Measurements from ENCODE around the gene P2RX4. TPM values are rescaled to one million over a fixed set of nuclear protein-coding genes. Genes with fewer than 3 reads are reported as not detected.

P2RX4 gene
- total and polyA plus RNA-seq, 9 of the 15 experiments (the other 6 are each of a cell fraction or from before 2014, with no cell fraction given): 6.6 to 21.5 (median 11.7) TPM

- TF ChIP-seq JUND (IDR thresholded peaks at IDR 0.05; ENCODE audit: borderline replicate concordance, low read depth, low read length): peak; percentile 51; the same call in 1 of the 2 replicates
- TF ChIP-seq JUND (tag; IDR thresholded peaks at IDR 0.05; ENCODE audit: borderline replicate concordance, low read depth, low read length): no peak
- no peak for TF ChIP-seq POLR3G (IDR thresholded peaks at IDR 0.05; ENCODE audit: extremely low read depth, insufficient read length, insufficient replicate concordance)
- peak; percentile 43 for TF ChIP-seq PRDM10 (IDR thresholded peaks at IDR 0.05; ENCODE audit: partially characterized antibody)
- TF ChIP-seq BCLAF1 (IDR thresholded peaks at IDR 0.05; ENCODE audit: borderline replicate concordance in 1 of 2, control insufficient read depth in 1 of 2, low read depth in 2 of 2, low read length in 1 of 2): no peak
- TF ChIP-seq BDP1 (IDR thresholded peaks at IDR 0.05; ENCODE audit: insufficient read depth, insufficient read length): no peak
- no peak for TF ChIP-seq ZNF232 (CRISPR knock-in tag; IDR thresholded peaks at IDR 0.05)
- no peak for TF ChIP-seq VEZF1 (CRISPR knock-in tag; IDR thresholded peaks at IDR 0.05)
- TF ChIP-seq DEAF1 (CRISPR knock-in tag; IDR thresholded peaks at IDR 0.05): no peak
- no peak for TF ChIP-seq ZNF707 (CRISPR knock-in tag; conservative IDR thresholded peaks at IDR 0.05)
- TF ChIP-seq CREB3L1 (IDR thresholded peaks at IDR 0.05; ENCODE audit: borderline replicate concordance, low read depth): no peak
- TF ChIP-seq SMARCA4 (IDR thresholded peaks at IDR 0.05): 0 out of 2 replicates have a peak, but pooled peaks have one; percentile 32
- no peak for TF ChIP-seq CTCF (IDR thresholded peaks at IDR 0.05 in 2 of 3, conservative IDR thresholded peaks at IDR 0.05 in 1 of 3; ENCODE audit: insufficient read depth in 2 of 3, low read depth in 1 of 3, low read length in 3 of 3)
Measured at GRCh38 chr12:121181181-121181580, 28.7 kb upstream of the P2RX4 start (continued).
